K562 (cell line): Measurements from ENCODE around the gene LGSN. TPM values are rescaled to one million over a fixed set of nuclear protein-coding genes. Genes with fewer than 3 reads are reported as not detected.

Source experiments
- COPS2 ChIP-seq: fragments of 450-650 bp; conservative IDR thresholded peaks from 2 replicates; pipeline ENCODE4 v1.6.1; 2016; ENCODE audit warnings: mild to moderate bottlenecking, moderate library complexity
- LEF1 ChIP-seq: fragments of 450-650 bp; IDR thresholded peaks from 2 replicates; pipeline ENCODE4 v1.6.1; 2016; ENCODE audit warnings: mild to moderate bottlenecking
- NR2C2 ChIP-seq, 2 experiments: fragments of 200-800 bp in 1 of 2; sonication (Bioruptor generic) in 1 of 2; sonication (generic) in 1 of 2; formaldehyde crosslinking in 1 of 2; IDR thresholded peaks; 2 replicates each; pipeline versions ENCODE4 v1.6.1 to v1.8.0; 2016 to 2022; ENCODE audit warnings: mild to moderate bottlenecking in 1 of 2, missing compliant biosample characterization in 1 of 2, missing genetic modification characterization in 1 of 2, missing genetic modification reagents in 1 of 2
- OTX1 ChIP-seq: fragments of 450-650 bp; formaldehyde crosslinking; IDR thresholded peaks from 2 replicates; pipeline ENCODE4 v1.4.0; 2022; ENCODE audit warnings: mild to moderate bottlenecking
- SRF ChIP-seq, 2 experiments: fragments of 250-450, 450-650 bp in 1 of 2; sonication (Bioruptor Pico) in 1 of 2; sonication (generic) in 1 of 2; formaldehyde crosslinking; IDR thresholded peaks; 2 replicates each; pipeline versions ENCODE4 v1.5.0 to v1.5.1; 2020 to 2022; ENCODE audit warnings: mild to moderate bottlenecking in 1 of 2, missing genetic modification reagents in 1 of 2
- SRSF9 ChIP-seq: fragments of 200-400 bp; formaldehyde crosslinking; IDR thresholded peaks from 2 replicates; pipeline ENCODE4 v1.6.1; 2017; ENCODE audit warnings: low read depth, low read length, borderline replicate concordance
- THRA ChIP-seq: fragments of 450-650 bp; IDR thresholded peaks from 2 replicates; pipeline ENCODE4 v1.6.1; 2017; ENCODE audit warnings: mild to moderate bottlenecking, moderate library complexity
- YBX1 ChIP-seq: fragments of 450-650 bp; IDR thresholded peaks from 2 replicates; pipeline ENCODE4 v1.7.1; 2016; ENCODE audit warnings: mild to moderate bottlenecking
- ZC3H11A ChIP-seq: IDR thresholded peaks from 2 replicates; pipeline ENCODE4 v1.6.1; 2012; ENCODE audit warnings: low read depth, low read length, improper control_type of control experiment
- ZNF274 ChIP-seq: IDR thresholded peaks from 2 replicates; pipeline ENCODE4 v1.6.1; 2011; ENCODE audit warnings: low read depth, mild to moderate bottlenecking, low read length, moderate library complexity, borderline replicate concordance
- ZNF586 ChIP-seq: fragments of 450-650 bp; formaldehyde crosslinking; conservative IDR thresholded peaks from 2 replicates; pipeline ENCODE4 v1.4.0; 2020; ENCODE audit warnings: mild to moderate bottlenecking, moderate library complexity
- polyA plus RNA-seq, 8 experiments: library from polyadenylated mRNA; depleted of rRNA in 4 of 8; stranded (reverse) in 5 of 8; unstranded in 3 of 8; fragments of >200 nt; fragmentation: Nextera tagmentation in 2 of 8; fragmentation: Illumina TruSeq in 1 of 8; extraction: Ambion mirVana in 2 of 8; extraction: Trizol in 1 of 8; gene quantifications; 2 replicates each; pipeline versions ENCODE4 v1.2.1 to v1.2.3, GENCODE V29; 2011 to 2014; ENCODE audit warnings: inconsistent platforms in 1 of 8, missing spikeins in 1 of 8
- total RNA-seq, 7 experiments: library from RNA; depleted of rRNA in 6 of 7; stranded (reverse); fragments of >200 nt in 6 of 7; fragmentation: Illumina TruSeq in 2 of 7; extraction: Trizol in 2 of 7; gene quantifications; 2 replicates each; pipeline versions ENCODE4 v1.2.1 to v1.2.3, GENCODE V29; 2011 to 2021; ENCODE audit warnings: low replicate concordance in 1 of 7
- TF ChIP-seq, protein P1 (sequence below), 2 experiments: fragments of 450-650 bp in 1 of 2; sonication (generic) in 1 of 2; formaldehyde crosslinking in 1 of 2; IDR thresholded peaks in 1 of 2; conservative IDR thresholded peaks in 1 of 2; 2 replicates each; pipeline versions ENCODE4 v1.6.1 to v1.8.1; 2016 to 2023; ENCODE audit warnings: mild to moderate bottlenecking in 2 of 2, moderate library complexity in 2 of 2, inconsistent platforms in 1 of 2, missing genetic modification reagents in 1 of 2

The LGSN gene
- total and polyA plus RNA-seq, 9 of the 15 experiments (the other 6 are each of a cell fraction or from before 2014, with no cell fraction given), result 0.01 TPM; not detected in 8

DNA sequence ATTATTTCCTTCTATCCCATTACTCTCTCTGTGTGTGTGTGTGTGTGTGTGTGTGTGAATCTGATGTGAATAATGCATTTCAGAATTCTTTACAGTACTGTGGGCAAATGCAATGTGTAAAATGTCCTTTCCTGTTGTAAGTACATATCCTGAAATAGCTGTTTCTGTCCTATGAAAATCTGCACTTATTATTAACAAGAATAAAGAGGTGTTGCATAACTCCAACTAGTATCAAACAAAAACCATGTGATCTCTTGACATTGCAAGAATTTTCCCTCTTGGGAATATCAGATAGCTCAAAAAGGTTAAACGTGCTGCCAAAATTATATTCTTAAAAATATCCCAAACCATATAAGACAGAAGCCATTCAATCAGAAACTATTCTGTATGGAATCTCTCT lies 52.0 kb downstream of the LGSN start (continued):
- TF ChIP-seq SRSF9, result no peak
- no peak for TF ChIP-seq ZC3H11A
- no peak for TF ChIP-seq YBX1
- no peak for TF ChIP-seq THRA
- TF ChIP-seq ZNF274, result no peak
- no peak for TF ChIP-seq LEF1
- no peak for TF ChIP-seq COPS2
- no peak for TF ChIP-seq ZNF586
- TF ChIP-seq, protein P1, sequence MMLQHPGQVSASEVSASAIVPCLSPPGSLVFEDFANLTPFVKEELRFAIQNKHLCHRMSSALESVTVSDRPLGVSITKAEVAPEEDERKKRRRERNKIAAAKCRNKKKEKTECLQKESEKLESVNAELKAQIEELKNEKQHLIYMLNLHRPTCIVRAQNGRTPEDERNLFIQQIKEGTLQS (IDR thresholded peaks at IDR 0.05), result no peak
- TF ChIP-seq, protein P1 (CRISPR knock-in tag; conservative IDR thresholded peaks at IDR 0.05), result no peak
- no peak for TF ChIP-seq OTX1 (CRISPR knock-in tag)
- no peak for TF ChIP-seq NR2C2 (CRISPR knock-in tag; IDR thresholded peaks at IDR 0.05)
- no peak for TF ChIP-seq NR2C2 (tag; IDR thresholded peaks at IDR 0.05)
- TF ChIP-seq SRF (CRISPR knock-in tag; IDR thresholded peaks at IDR 0.05), result no peak
